ENCODE data around the gene RNASE7. TPM values are rescaled to one million over a fixed set of nuclear protein-coding genes. Genes with fewer than 3 reads are reported as not detected.

Gene RNASE7
- total RNA-seq, 1 experiment from 2014 or later: not detected

GRCh38 chr14:21088687-21089086, 46.5 kb downstream of the RNASE7 start:
- CTCF ChIA-PET: interaction anchor here (1.9 to 3.1 kb wide), 3 partner anchors 20 to 74 kb away, joined by 6 to 21 read pairs (median 17); no protein-coding TSS in a partner anchor
- Histone ChIP-seq H3K4me1 (ENCODE audit: control insufficient read depth in 1 of 2, insufficient read depth in 2 of 2, low read length in 2 of 2) (peaks cover 0 to 18% of the 10 kb centered on the region in 2 experiments; a peak in 3 of 4 replicates), H3K27me3 (ENCODE audit: insufficient read depth, low read length) (no peaks in the 10 kb centered on the region), H3K27ac (ENCODE audit: low read depth, low read length) (no peak overlapping the region), H3K9me2 (ENCODE audit: insufficient read depth) (no peaks in the 10 kb centered on the region), H3K4me3 (replicated peaks in 1 of 2; ENCODE audit: low read depth in 1 of 2, low read length in 2 of 2) (no peak overlapping the region), H3K36me3 (ENCODE audit: control insufficient read depth in 1 of 2, insufficient read depth in 2 of 2, low read length in 2 of 2) (no peaks in the 10 kb centered on the region; a peak in 2 of 4 replicates), H3K4me2 (ENCODE audit: low read length) (no peak overlapping the region; the same call in 1 of the 2 replicates), H3K9me3 (ENCODE audit: control insufficient read depth in 1 of 2, insufficient read depth in 1 of 2, low read depth in 1 of 2, low read length in 2 of 2) (no peaks in the 10 kb centered on the region), H3K79me2 (ENCODE audit: insufficient read depth, low read length) (no peaks in the 10 kb centered on the region), H2AFZ (ENCODE audit: low read depth, low read length, poor library complexity, severe bottlenecking) (no peak overlapping the region), H4K20me1 (ENCODE audit: insufficient read depth) (no peaks in the 10 kb centered on the region), H3K9ac (ENCODE audit: low read length) (no peak overlapping the region)
- intact Hi-C loops (cut with micrococcal nuclease): no loop called here
- TF ChIP-seq RAD21 (IDR thresholded peaks at IDR 0.05; ENCODE audit: low read depth): no peak
- TF ChIP-seq EGR1 (IDR thresholded peaks at IDR 0.05; ENCODE audit: low read depth): no peak
- TF ChIP-seq EZH2 (IDR thresholded peaks at IDR 0.05): no peak
- TF ChIP-seq ELF1 (IDR thresholded peaks at IDR 0.05; ENCODE audit: borderline replicate concordance, low read depth): no peak
- no peak for TF ChIP-seq SP1 (IDR thresholded peaks at IDR 0.05; ENCODE audit: low read depth)
- TF ChIP-seq ZNF274 (IDR thresholded peaks at IDR 0.05; ENCODE audit: low read depth, low read length): no peak
- TF ChIP-seq SIN3A (IDR thresholded peaks at IDR 0.05; ENCODE audit: low read depth): no peak
- no peak for TF ChIP-seq YY1 (IDR thresholded peaks at IDR 0.05; ENCODE audit: extremely low read depth, insufficient replicate concordance, low read depth, low read length)
- no peak for TF ChIP-seq CTCF (IDR thresholded peaks at IDR 0.05 in 2 of 3, conservative IDR thresholded peaks at IDR 0.05 in 1 of 3; ENCODE audit: borderline replicate concordance in 1 of 3, insufficient read depth in 1 of 3, low read depth in 2 of 3, low read length in 2 of 3)
- TF ChIP-seq POLR2AphosphoS5 (IDR thresholded peaks at IDR 0.05; ENCODE audit: low read depth, low read length): no peak
- no peak for TF ChIP-seq ZFX (IDR thresholded peaks at IDR 0.05)
- TF ChIP-seq REST (IDR thresholded peaks at IDR 0.05; ENCODE audit: low read depth): no peak
- no peak for TF ChIP-seq ZBTB33 (IDR thresholded peaks at IDR 0.05; ENCODE audit: extremely low read depth, insufficient replicate concordance, low read length)
- no peak for TF ChIP-seq CEBPB (IDR thresholded peaks at IDR 0.05; ENCODE audit: low read depth)
- DNase-seq (ENCODE audit: low read depth, low spot score) (no peak), ATAC-seq (no peak)
- BruUV-seq (replicated peaks): no TSS peak
- POLR2A ChIA-PET: no interaction called here
- RAD21 ChIA-PET (ENCODE audit: low non-redundant PET in 1 of 2, low total read pairs in 2 of 2, uncharacterized antibody in 2 of 2, unreplicated experiment in 2 of 2): interaction anchor here (0.6 to 1.3 kb wide), 2 partner anchors 17 to 20 kb away, joined by 3 read pairs; no protein-coding TSS in a partner anchor
